K562 (cell line): ENCODE results near the gene ERGIC1. TPM values are rescaled to one million over a fixed set of nuclear protein-coding genes. Genes with fewer than 3 reads are reported as not detected.

Source experiments
- ARNT ChIP-seq, 2 experiments: fragments of 450-650 bp; IDR thresholded peaks; 2 replicates each; pipeline ENCODE4 v1.6.1; 2016; ENCODE audit warnings: mild to moderate bottlenecking in 1 of 2
- ATF4 ChIP-seq: fragments of 450-650 bp; formaldehyde crosslinking; IDR thresholded peaks from 2 replicates; pipeline ENCODE4 v1.4.0; 2022; ENCODE audit warnings: mild to moderate bottlenecking, moderate library complexity
- CHD1 ChIP-seq: fragments of 200-600 bp; sonication (generic); IDR thresholded peaks from one replicate; pipeline ENCODE4 v1.6.1; 2012; ENCODE audit warnings: mild to moderate bottlenecking, moderate library complexity, low read length, inconsistent platforms
- CREBBP ChIP-seq: IDR thresholded peaks from one replicate; pipeline ENCODE4 v1.6.1; 2012; ENCODE audit warnings: low read depth, mild to moderate bottlenecking, control low read depth, inconsistent platforms, low read length
- DACH1 ChIP-seq: fragments of 450-650 bp; IDR thresholded peaks from 2 replicates; pipeline ENCODE4 v1.6.1; 2018; ENCODE audit not compliant: partially characterized antibody
- ESRRA ChIP-seq: fragments of 450-650 bp; IDR thresholded peaks from 2 replicates; pipeline ENCODE4 v1.6.1; 2014; ENCODE audit warnings: low read depth, mild to moderate bottlenecking, moderate library complexity, borderline replicate concordance
- ESRRB ChIP-seq: fragments of 250-450 bp; sonication (Bioruptor Pico); IDR thresholded peaks from 2 replicates; pipeline ENCODE4 v1.5.0; 2020; ENCODE audit warnings: mild to moderate bottlenecking, moderate library complexity, borderline replicate concordance
- ETV1 ChIP-seq: fragments of 450-650 bp; conservative IDR thresholded peaks from 2 replicates; pipeline ENCODE4 v1.6.1; 2016; ENCODE audit warnings: missing genetic modification characterization, control low read depth, low read depth, missing compliant biosample characterization
- KAT2B ChIP-seq: IDR thresholded peaks from one replicate; pipeline ENCODE4 v1.6.1; 2012; ENCODE audit warnings: low read depth, mild to moderate bottlenecking, control low read depth, inconsistent platforms, low read length, moderate library complexity
- KDM4B ChIP-seq, 2 experiments: fragments of 450-650 bp in 1 of 2; sonication (generic) in 1 of 2; IDR thresholded peaks; 2 replicates each; pipeline ENCODE4 v1.6.1; 2016 to 2017; ENCODE audit warnings: borderline replicate concordance in 2 of 2, antibody characterized with exemption in 1 of 2, low read depth in 1 of 2, mild to moderate bottlenecking in 1 of 2
- LCOR ChIP-seq: sonication (generic); formaldehyde crosslinking; IDR thresholded peaks from 2 replicates; pipeline ENCODE4 v1.8.0; 2022; ENCODE audit warnings: mild to moderate bottlenecking, missing genetic modification reagents
- NFIC ChIP-seq: fragments of 450-650 bp; IDR thresholded peaks from 2 replicates; pipeline ENCODE4 v1.6.1; 2017; ENCODE audit warnings: mild to moderate bottlenecking, inconsistent platforms
- RB1 ChIP-seq: fragments of 450-650 bp; IDR thresholded peaks from 2 replicates; pipeline ENCODE4 v1.6.1; 2017; ENCODE audit warnings: low read depth, mild to moderate bottlenecking
- RBM22 ChIP-seq: fragments of 200-400 bp; formaldehyde crosslinking; IDR thresholded peaks from 2 replicates; pipeline ENCODE4 v1.6.1; 2018; ENCODE audit warnings: low read length, low read depth; ENCODE audit not compliant: poor library complexity, severe bottlenecking
- SRSF1 ChIP-seq: fragments of 200-400 bp; formaldehyde crosslinking; IDR thresholded peaks from 2 replicates; pipeline ENCODE4 v1.6.1; 2017; ENCODE audit warnings: mild to moderate bottlenecking, low read depth, low read length, moderate library complexity
- TARDBP ChIP-seq: fragments of 450-650 bp; IDR thresholded peaks from 2 replicates; pipeline ENCODE4 v1.6.1; 2016
- TCF7 ChIP-seq: sonication (generic); IDR thresholded peaks from 2 replicates; pipeline ENCODE4 v1.6.1; 2016; ENCODE audit warnings: antibody characterized with exemption, borderline replicate concordance
- ZNF316 ChIP-seq: fragments of 450-650 bp; IDR thresholded peaks from 2 replicates; pipeline ENCODE4 v1.6.1; 2016
- ZNF395 ChIP-seq: fragments of 200-800 bp; sonication (Bioruptor generic); IDR thresholded peaks from 2 replicates; pipeline ENCODE4 v1.6.1; 2017; ENCODE audit warnings: missing genetic modification characterization, missing compliant biosample characterization
- ZNF445 ChIP-seq: fragments of 250-450 bp; sonication (Bioruptor Pico); IDR thresholded peaks from 2 replicates; pipeline ENCODE4 v1.4.0; 2020; ENCODE audit warnings: low read depth, mild to moderate bottlenecking, moderate library complexity
- ZNF511 ChIP-seq: sonication (generic); formaldehyde crosslinking; IDR thresholded peaks from 2 replicates; pipeline ENCODE4 v1.8.0; 2022; ENCODE audit warnings: mild to moderate bottlenecking, missing genetic modification reagents
- ZNF512 ChIP-seq: IDR thresholded peaks from 2 replicates; pipeline ENCODE4 v1.6.1; 2016; ENCODE audit warnings: missing genetic modification characterization, missing compliant biosample characterization
- ZNF561 ChIP-seq: fragments of 450-650 bp; formaldehyde crosslinking; conservative IDR thresholded peaks from 2 replicates; pipeline ENCODE4 v1.4.0; 2020; ENCODE audit warnings: mild to moderate bottlenecking, moderate library complexity
- ZNF830 ChIP-seq: fragments of 250-450 bp; sonication (Bioruptor Pico); IDR thresholded peaks from 2 replicates; pipeline ENCODE4 v1.5.0; 2021; ENCODE audit warnings: mild to moderate bottlenecking
- polyA plus RNA-seq, 8 experiments: library from polyadenylated mRNA; depleted of rRNA in 4 of 8; stranded (reverse) in 5 of 8; unstranded in 3 of 8; fragments of >200 nt; fragmentation: Nextera tagmentation in 2 of 8; fragmentation: Illumina TruSeq in 1 of 8; extraction: Ambion mirVana in 2 of 8; extraction: Trizol in 1 of 8; gene quantifications; 2 replicates each; pipeline versions ENCODE4 v1.2.1 to v1.2.3, GENCODE V29; 2011 to 2014; ENCODE audit warnings: inconsistent platforms in 1 of 8, missing spikeins in 1 of 8
- total RNA-seq, 7 experiments: library from RNA; depleted of rRNA in 6 of 7; stranded (reverse); fragments of >200 nt in 6 of 7; fragmentation: Illumina TruSeq in 2 of 7; extraction: Trizol in 2 of 7; gene quantifications; 2 replicates each; pipeline versions ENCODE4 v1.2.1 to v1.2.3, GENCODE V29; 2011 to 2021; ENCODE audit warnings: low replicate concordance in 1 of 7

Gene ERGIC1
- total and polyA plus RNA-seq, 9 of the 15 experiments (the other 6 are each of a cell fraction or from before 2014, with no cell fraction given): 5.5 to 68.4 (median 36.4) TPM

GRCh38 chr5:172901012-172901780 lies 67.1 kb downstream of the ERGIC1 start (continued):
- TF ChIP-seq CHD1: no peak
- TF ChIP-seq RB1: no peak
- TF ChIP-seq ZNF316: peak; percentile 55
- no peak for TF ChIP-seq KDM4B (IDR thresholded peaks at IDR 0.05; ENCODE audit: borderline replicate concordance in 2 of 2, low read depth in 1 of 2)
- TF ChIP-seq ZNF512 (tag): no peak
- TF ChIP-seq ARNT (IDR thresholded peaks at IDR 0.05): peak in 1 of 2 experiments; percentile 44; a peak in 1 of 4 replicates
- TF ChIP-seq ETV1 (tag): peak; percentile 80
- no peak for TF ChIP-seq ZNF561 (CRISPR knock-in tag)
- no peak; the same call in 1 of the 2 replicates for TF ChIP-seq ZNF511
- TF ChIP-seq ESRRB (CRISPR knock-in tag): no peak
- TF ChIP-seq TARDBP: 0 out of 2 replicates have a peak, but pooled peaks have one; percentile 72
- TF ChIP-seq DACH1: peak; percentile 62
- no peak for TF ChIP-seq ZNF445 (CRISPR knock-in tag)
- TF ChIP-seq LCOR: 0 out of 2 replicates have a peak, but pooled peaks have one; percentile 6
- no peak for TF ChIP-seq RBM22
- TF ChIP-seq ATF4 (CRISPR knock-in tag): no peak
- TF ChIP-seq TCF7: no peak
- no peak for TF ChIP-seq ZNF830
- no peak for TF ChIP-seq SRSF1
- peak; percentile 54; the same call in 1 of the 2 replicates for TF ChIP-seq ZNF395
- TF ChIP-seq CREBBP: no peak
- peak; percentile 88 for TF ChIP-seq ESRRA
- peak; percentile 55 for TF ChIP-seq NFIC
- TF ChIP-seq KAT2B: no peak
